ENCODE data around the gene MROH9. TPM values are rescaled to one million over a fixed set of nuclear protein-coding genes. Genes with fewer than 3 reads are reported as not detected.

Gene MROH9
- polyA plus RNA-seq, 1 donor (not counting 4 experiments of a cell fraction or from before 2014, with no cell fraction given), result 0.04 TPM

DNA sequence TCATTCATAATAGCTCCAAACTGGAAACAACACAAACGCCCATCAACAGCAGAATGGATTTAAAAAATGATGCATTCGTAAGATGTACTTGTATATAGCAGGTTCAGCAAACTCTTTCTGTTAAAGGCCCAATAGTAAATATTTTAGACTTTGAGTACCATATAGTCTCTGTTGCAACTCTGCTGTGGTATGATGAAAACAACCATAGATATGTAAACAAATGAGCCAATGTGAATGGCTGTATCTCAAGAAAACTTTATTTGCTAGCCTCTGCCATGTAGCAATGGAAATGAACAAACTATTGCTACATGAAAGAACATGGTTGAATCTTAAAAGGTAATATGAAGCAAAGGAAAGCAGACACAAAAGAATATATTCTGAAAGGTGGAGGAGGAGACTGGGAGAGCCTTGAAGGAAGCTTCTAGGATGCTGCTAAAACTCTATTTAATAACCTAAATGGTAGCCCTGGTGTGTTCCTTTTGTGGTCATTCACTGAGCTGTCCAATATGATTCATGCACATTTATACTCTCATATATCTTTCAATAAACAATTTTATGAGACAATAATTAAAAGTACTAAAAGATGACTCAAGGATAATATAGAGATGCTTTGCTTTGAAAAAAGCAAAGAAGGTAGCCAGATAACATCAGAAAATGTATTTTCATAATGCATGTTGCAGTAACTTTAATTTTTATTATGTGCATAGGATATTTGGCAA is 126.2 kb downstream of the MROH9 start:
- Histone ChIP-seq H4K20me1 (ENCODE audit: control insufficient read depth, extremely low read depth, insufficient read depth, low read length) (no peaks in the 10 kb centered on the region), H2AFZ (ENCODE audit: control insufficient read depth, low read length) (no peak overlapping the region), H3K4me2 (ENCODE audit: control insufficient read depth, extremely low read depth, insufficient read depth, low read depth, low read length) (no peak overlapping the region), H3K79me2 (ENCODE audit: control insufficient read depth, insufficient read depth, low read length) (no peaks in the 10 kb centered on the region), H3K9ac (ENCODE audit: control insufficient read depth, extremely low read depth, insufficient read depth, low read length) (no peak overlapping the region), H3K9me3 (ENCODE audit: control insufficient read depth, low read depth, low read length) (no peaks in the 10 kb centered on the region), H3K4me3 (ENCODE audit: control insufficient read depth in 2 of 3, extremely low read depth in 1 of 3, insufficient read depth in 2 of 3, low read depth in 1 of 3, low read length in 3 of 3) (no peak overlapping the region), H3K36me3 (ENCODE audit: control insufficient read depth in 2 of 2, extremely low read depth in 1 of 2, insufficient read depth in 2 of 2, low read length in 2 of 2) (no peaks in the 10 kb centered on the region), H3K4me1 (ENCODE audit: control insufficient read depth, extremely low read depth, insufficient read depth, low read length) (no peaks in the 10 kb centered on the region), H3K9me1 (ENCODE audit: control insufficient read depth, extremely low read depth, insufficient read depth, low read length) (no peaks in the 10 kb centered on the region), H3K27ac (ENCODE audit: control insufficient read depth, insufficient read depth, low read length) (no peak overlapping the region), H3K27me3 (ENCODE audit: control insufficient read depth, extremely low read depth, insufficient read depth, low read length) (no peaks in the 10 kb centered on the region)
- FAIRE-seq (no peak), DNase-seq (ENCODE audit: low read depth, low spot score) (no peak)
- TF ChIP-seq, protein P1, sequence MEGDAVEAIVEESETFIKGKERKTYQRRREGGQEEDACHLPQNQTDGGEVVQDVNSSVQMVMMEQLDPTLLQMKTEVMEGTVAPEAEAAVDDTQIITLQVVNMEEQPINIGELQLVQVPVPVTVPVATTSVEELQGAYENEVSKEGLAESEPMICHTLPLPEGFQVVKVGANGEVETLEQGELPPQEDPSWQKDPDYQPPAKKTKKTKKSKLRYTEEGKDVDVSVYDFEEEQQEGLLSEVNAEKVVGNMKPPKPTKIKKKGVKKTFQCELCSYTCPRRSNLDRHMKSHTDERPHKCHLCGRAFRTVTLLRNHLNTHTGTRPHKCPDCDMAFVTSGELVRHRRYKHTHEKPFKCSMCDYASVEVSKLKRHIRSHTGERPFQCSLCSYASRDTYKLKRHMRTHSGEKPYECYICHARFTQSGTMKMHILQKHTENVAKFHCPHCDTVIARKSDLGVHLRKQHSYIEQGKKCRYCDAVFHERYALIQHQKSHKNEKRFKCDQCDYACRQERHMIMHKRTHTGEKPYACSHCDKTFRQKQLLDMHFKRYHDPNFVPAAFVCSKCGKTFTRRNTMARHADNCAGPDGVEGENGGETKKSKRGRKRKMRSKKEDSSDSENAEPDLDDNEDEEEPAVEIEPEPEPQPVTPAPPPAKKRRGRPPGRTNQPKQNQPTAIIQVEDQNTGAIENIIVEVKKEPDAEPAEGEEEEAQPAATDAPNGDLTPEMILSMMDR (optimal IDR thresholded peaks at IDR 0.05 in 1 of 3, IDR thresholded peaks at IDR 0.05 in 1 of 3, conservative IDR thresholded peaks at IDR 0.05 in 1 of 3; ENCODE audit: extremely low read depth in 1 of 3, insufficient read depth in 2 of 3, low read length in 3 of 3), result no peak
- no peak for TF ChIP-seq EZH2 (IDR thresholded peaks at IDR 0.05; ENCODE audit: low read length)
- dilution Hi-C loops (cut with MboI; ENCODE audit: extremely low pct_ligation_motif_present, low sequenced_read_pairs), result no loop called here

DNA sequence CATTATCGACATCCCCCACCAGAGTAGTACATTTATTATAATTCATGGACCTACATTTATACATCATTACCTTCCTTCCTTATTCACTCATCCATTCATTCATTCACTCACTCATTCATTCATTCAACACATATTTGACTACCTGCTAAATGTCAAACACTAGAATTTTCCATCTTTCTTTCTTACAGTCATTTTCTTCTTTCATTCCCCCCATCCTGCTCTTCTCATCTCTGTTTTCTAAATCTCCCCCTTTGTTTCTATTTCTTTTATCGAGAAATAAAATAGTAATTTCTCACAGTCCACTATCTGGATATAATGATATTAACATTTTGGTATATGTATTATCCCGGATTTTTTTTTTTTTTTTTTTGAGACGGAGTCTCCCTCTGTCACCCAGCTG is 127.6 kb downstream of the MROH9 start:
- no peaks in the 10 kb centered on the region for H3K36me3 ChIP-seq (ENCODE audit: control insufficient read depth in 2 of 2, extremely low read depth in 1 of 2, insufficient read depth in 2 of 2, low read length in 2 of 2)
- TF ChIP-seq, protein P1 (optimal IDR thresholded peaks at IDR 0.05 in 1 of 3, IDR thresholded peaks at IDR 0.05 in 1 of 3, conservative IDR thresholded peaks at IDR 0.05 in 1 of 3; ENCODE audit: extremely low read depth in 1 of 3, insufficient read depth in 2 of 3, low read length in 3 of 3), result no peak
- TF ChIP-seq EZH2 (IDR thresholded peaks at IDR 0.05; ENCODE audit: low read length), result no peak
- dilution Hi-C loops (cut with MboI; ENCODE audit: extremely low pct_ligation_motif_present, low sequenced_read_pairs), result no loop called here
- H3K79me2 ChIP-seq (ENCODE audit: control insufficient read depth, insufficient read depth, low read length), result no peaks in the 10 kb centered on the region
- no peak for DNase-seq (ENCODE audit: low read depth, low spot score)
- no peaks in the 10 kb centered on the region for H3K4me1 ChIP-seq (ENCODE audit: control insufficient read depth, extremely low read depth, insufficient read depth, low read length)
- no peaks in the 10 kb centered on the region for H4K20me1 ChIP-seq (ENCODE audit: control insufficient read depth, extremely low read depth, insufficient read depth, low read length)
- H3K27ac ChIP-seq (ENCODE audit: control insufficient read depth, insufficient read depth, low read length), result no peak overlapping the region
- no peak overlapping the region for H3K4me2 ChIP-seq (ENCODE audit: control insufficient read depth, extremely low read depth, insufficient read depth, low read depth, low read length)
- H3K9ac ChIP-seq (ENCODE audit: control insufficient read depth, extremely low read depth, insufficient read depth, low read length), result no peak overlapping the region
- H3K4me3 ChIP-seq (ENCODE audit: control insufficient read depth in 2 of 3, extremely low read depth in 1 of 3, insufficient read depth in 2 of 3, low read depth in 1 of 3, low read length in 3 of 3), result no peak overlapping the region
- no peaks in the 10 kb centered on the region for H3K9me3 ChIP-seq (ENCODE audit: control insufficient read depth, low read depth, low read length)
- H2AFZ ChIP-seq (ENCODE audit: control insufficient read depth, low read length), result no peak overlapping the region
- no peak for FAIRE-seq
- no peaks in the 10 kb centered on the region for H3K9me1 ChIP-seq (ENCODE audit: control insufficient read depth, extremely low read depth, insufficient read depth, low read length)
- H3K27me3 ChIP-seq (ENCODE audit: control insufficient read depth, extremely low read depth, insufficient read depth, low read length), result no peaks in the 10 kb centered on the region
